HG03139 (cell line): ENCODE results near the gene JADE2.
A peak's percentile ranks its signal among the peaks of the same experiment; 100 is the strongest.
"Not testable (repeated sequence)": the region's sequence is repeated elsewhere in the genome, so short reads cannot be mapped to it uniquely, and the experiment has no call there.

Experiments
- ATAC-seq: cut with Tn5 transposase; IDR thresholded peaks from one replicate; pipeline ENCODE4 v1.9.1; 2021; ENCODE audit not compliant: unreplicated experiment

Gene JADE2

GRCh38 chr5:134524826-134525682 lies at the start of gene JADE2:
JADE2 (plus strand) TSS chr5:134525670; CDS start chr5:134535858, 10,188 bp downstream.
- peak; percentile 39 for ATAC-seq

DNA sequence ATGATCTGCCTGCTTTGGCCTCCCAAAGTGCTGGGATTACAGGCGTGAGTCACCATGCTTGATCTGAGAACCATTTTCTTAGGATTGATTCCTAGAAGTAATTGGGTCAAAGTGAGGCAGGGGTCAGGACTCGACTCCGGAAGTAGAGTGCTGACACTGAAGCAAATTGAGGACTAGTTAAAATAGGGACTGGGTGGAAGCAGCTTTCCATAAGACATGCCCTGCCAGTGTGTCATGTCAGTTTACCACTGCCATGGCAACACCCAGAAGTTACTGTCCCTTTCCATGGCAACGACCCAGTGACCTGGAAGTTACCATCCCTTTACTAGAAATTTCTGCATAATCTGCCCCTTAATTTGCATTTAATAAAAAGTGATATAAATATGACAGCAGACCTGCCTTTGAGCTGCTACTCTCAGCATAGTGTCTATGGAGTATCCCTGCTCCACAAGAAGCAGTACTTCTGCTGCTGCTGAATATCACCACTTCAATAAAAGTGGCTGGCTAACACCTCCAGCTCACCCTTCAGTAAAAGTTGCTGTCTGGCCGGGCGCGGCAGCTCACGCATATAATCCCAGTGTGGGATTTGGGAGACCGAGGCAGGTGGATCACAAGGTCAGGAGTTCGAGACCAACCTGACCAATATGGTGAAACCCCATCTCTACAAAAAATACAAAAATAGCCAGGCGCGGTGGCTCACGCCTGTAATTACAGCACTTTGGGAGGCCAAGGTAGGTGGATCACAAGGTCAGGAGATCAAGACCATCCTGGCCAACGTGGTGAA lies 47.8 kb upstream of the JADE2 start:
- ATAC-seq: no peak

DNA sequence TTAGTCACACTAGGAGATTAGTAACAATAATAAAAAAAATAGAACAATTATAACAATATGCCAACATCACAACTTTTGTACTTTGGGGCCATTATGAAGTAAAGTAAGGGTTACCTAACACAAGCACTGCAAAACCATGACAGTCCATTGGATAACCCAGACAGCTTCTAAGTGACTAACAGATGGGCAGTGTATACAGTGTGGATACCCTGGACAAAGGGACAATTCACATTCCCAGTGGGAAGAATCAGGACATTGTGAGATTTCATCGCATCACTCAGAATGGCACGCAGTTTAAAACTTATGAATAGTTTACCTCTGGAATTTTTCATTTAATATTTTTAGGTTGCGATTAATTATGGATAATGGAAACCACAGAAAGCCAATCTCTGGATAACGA lies 45.6 kb upstream of the JADE2 start:
- ATAC-seq: no peak

DNA sequence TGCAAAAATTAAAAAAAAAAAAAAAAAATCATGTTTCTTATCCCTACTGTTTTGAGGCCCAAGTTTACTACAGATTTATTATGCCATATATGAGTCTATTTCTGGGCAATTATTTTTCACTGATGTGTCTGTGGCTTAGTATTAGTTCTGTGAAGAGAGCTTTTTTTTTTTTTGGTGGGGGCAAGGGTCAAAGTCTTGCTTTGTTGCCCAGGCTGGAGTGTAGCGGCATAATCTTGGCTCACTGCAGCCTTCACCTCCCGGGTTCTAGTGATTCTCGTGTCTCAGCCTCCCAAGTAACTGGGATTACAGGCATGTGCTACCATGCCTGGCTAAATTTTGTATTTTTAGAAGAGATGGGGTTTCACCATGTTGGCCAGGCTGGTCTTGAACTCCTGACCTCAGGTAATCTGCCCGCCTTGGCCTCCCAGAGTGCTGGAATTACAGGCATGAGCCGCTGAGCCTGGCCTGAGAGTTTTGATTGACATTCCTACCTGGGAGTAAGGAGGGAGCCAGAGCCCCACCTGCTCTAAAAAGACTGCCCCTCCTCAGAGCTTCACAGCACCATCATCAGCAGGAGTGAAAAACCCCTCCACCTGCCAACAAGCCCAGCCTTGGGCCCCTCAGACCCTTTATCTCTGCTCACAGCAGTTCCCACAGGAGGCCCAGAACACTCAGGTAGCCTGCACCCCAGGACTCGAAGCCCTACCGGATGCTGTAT lies 36.1 kb upstream of the JADE2 start:
- no peak for ATAC-seq

GRCh38 chr5:134490255-134490924 lies 35.1 kb upstream of the JADE2 start:
- ATAC-seq: no peak

GRCh38 chr5:134490925-134491271 lies 34.6 kb upstream of the JADE2 start:
- no peak for ATAC-seq

DNA sequence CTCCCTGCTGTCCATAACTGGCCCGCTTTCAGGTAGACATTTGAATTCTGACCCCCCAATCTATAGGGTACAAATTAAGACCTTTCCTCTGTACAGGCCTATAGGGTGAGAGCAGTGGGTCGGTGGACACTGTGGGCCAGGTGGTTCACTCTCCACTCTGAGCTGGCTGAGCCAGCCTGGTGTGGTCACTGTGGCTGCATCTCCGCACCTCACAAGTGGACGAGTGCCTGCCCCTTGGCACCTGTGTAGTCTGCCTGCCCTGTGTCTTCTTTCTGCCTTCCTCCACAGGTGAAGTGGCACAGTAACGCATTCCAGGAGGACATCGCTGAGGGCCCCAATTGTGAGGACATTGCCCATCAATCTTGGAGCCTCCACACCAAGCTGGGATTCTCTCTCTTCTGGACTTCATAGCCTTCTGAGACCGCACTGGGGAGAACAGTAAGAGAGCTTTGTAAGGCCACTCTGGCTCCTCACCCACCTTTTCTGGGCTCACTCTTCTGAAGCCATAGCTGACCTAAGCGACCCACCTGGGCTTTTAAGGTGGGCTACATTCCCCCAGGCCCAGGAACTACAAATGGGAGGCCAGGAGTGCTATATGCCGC lies 33.5 kb upstream of the JADE2 start:
- ATAC-seq: no peak

DNA sequence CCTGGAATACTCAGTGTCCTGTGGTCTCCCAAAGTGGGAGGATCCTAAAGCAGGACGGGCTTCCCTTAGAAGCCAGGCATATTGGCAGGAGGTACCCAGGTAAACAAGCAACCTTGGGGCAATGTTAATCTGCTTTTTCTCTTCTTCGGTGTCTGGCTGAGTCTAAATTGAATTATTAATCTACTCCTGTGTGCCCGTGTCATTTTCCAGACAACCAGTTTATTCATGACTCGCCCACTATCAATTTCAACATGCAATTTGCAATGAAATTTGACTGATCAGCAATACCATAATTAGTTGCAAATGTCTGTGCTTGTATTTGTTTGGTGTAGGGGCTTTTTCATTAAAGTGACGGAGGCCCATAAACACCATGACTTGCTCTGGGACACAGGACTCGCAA lies 32.9 kb upstream of the JADE2 start:
- ATAC-seq: no peak

DNA sequence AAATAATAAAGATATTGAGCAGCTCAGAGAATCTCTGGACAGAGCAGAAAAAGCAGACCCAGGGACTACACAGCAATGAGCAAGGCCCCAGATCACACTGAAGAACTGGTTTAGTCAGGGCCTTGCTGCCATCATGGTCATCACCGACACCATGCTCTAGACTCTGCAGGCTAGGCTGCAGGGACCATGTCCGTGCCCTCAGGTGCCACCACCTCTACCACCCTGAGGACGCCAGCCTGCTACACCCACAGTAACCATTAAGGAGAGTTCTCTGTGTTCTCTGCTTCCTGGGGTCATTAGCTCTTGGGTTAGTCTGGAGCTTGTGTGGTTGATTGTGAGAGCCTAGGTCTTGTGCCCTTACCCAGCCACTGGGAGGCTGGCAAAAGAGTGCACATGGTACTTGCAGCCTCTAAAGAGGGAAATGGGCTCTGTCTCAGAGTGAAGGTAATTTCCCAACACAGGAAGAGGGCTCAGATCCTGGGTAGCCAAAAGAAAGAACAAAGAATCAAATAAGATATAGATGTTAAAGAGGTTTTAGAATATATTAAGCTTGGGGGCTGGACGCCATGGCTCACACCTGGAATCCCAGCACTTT lies 31.9 kb upstream of the JADE2 start:
- no peak for ATAC-seq

DNA sequence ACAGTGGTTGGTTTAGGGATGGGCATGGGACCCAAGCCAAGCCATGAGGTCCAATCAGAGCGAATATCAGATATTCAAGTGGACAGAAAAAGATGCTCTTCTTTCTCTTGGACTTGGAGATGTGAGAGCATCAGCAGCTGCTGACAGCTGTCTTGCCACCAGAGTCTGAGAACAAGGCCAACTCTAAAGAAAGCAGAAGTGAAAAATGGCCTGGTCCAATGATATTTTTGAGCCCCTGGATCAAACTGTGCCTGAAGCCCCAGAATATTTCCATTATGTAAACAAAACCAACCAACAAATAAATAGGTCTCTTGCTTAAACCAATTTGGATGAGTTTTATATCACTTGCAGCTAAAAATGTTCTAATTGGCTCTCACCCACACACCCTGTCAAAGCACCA lies 30.7 kb upstream of the JADE2 start:
- ATAC-seq: no peak

DNA sequence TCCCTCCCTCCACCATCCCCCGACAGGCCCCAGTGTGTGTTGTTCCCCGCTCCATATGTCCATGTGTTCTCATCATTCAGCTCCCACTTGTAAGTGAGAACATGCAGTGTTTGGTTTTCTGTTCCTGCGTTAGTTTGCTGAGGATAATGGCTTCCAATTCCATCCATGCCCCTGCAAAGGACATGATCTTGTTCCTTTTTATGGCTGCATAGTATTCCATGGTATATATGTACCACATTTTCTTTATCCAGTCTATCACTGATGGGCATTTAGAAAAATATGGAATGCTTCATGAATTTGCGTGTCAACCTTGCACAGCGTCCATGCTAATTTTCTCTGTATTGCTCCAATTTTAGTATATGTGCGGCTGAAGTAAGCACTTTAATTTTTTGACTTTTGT lies 25.6 kb upstream of the JADE2 start:
- ATAC-seq: not testable (repeated sequence)

GRCh38 chr5:134500699-134501430 lies 24.6 kb upstream of the JADE2 start:
- ATAC-seq: no peak

DNA sequence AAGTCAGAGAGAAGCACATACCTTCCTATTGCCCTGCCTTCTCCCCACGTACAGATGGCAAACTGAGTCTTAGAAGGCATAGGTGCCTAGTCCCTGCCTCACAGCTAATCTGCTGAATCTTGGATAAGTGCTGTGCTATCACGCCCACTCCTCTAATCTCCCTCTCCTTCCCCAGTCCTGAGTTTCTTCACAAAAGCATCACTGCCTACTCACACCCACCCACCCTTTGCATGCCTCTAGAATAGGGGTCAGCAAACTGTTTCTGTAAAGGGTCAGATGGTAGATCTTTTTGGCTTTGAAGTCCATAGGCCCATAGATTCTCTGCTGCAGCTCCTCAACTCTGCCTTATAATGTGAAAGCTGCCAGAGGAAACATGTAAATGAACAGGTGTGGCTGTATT lies 23.2 kb upstream of the JADE2 start:
- no peak for ATAC-seq

- ATAC-seq: peak; percentile 83
These were observed 22.2 kb upstream of the JADE2 start for GRCh38 chr5:134503088-134503936.

GRCh38 chr5:134503937-134504437 lies 21.5 kb upstream of the JADE2 start:
- ATAC-seq: no peak

DNA sequence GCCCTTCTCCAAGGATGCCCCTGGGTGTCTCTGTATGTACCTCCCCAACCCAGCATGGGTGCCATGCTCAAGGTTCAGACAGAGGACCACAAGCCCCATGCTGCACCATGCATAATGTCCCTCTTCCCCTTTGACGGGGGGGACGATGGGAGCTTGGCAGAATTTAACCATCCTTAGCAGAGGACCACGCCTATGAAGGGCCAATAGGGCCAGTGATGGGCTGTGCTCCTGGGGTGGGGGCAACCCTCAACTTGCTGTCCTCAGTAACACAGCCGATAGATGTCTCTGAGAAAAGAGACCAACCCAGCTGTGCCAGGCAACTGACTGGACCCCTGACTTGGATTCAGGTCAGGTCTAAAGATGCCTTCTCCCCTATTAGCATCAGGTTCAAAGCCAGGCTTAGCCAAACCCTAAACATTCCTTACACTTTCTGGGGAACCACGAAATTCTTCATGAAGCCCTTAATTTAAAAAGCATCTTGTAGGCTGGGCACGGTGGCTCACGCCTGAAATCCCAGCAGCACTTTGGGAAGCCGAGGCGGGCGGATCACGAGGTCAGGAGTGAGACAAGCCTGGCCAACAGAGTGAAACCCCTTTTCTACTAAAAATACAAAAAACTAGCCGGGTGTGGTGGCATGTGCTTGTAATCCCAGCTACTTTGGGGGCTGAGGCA lies 20.7 kb upstream of the JADE2 start:
- no peak for ATAC-seq

DNA sequence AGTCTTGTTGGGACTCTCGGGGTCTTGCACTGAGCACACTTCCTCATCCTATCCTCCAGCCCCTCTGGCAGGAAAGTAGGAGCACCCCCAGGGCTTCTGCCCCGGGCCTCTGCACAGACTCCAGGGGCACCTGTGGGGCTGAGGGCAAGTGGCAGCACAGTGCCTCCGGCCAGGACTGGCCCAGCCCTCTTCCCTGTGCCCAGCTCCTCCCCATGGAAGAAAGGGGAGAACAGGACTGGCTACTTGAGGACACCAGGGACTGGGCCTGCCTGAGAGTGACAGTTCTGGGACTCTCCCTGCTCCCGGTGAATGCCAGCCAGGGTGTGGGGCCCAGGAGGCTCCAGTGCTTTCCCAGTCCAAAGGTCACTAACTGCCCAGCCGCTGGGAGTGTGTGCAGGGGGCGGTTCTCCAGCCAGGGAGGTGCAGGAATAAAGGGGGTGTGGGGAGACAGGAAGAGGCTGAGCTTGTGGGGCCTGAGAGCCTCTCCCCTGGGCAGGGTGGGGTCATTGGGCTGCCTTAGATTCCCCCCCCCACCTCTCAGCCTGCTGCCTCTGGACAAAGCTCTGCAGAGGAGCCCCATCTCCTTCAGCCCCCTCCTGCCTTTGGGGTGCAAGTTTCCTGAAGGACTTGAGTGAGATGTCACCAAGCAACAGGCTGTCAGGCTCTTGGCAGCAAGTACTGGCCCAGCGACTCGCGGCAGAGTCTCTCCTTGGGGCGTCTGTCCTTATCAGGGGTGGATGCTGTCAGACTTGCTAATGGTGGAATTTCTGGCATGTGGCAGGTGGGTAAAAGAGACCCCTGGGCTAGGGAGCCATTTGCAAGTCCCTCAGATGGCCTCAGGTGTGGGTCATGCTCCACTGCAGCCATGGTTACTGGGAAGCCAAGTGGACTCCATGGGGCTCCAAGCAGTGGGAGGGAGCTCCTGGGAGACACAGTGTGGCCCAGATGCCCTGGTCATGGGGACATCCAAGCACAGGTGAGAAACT lies 19.1 kb upstream of the JADE2 start:
- no peak for ATAC-seq
